ENCODE measurements around the gene CLEC2L.

CLEC2L gene

GRCh38 chr7:139576179-139576973 is 52.9 kb downstream of the CLEC2L start:
- DNase-seq = no peak

DNA sequence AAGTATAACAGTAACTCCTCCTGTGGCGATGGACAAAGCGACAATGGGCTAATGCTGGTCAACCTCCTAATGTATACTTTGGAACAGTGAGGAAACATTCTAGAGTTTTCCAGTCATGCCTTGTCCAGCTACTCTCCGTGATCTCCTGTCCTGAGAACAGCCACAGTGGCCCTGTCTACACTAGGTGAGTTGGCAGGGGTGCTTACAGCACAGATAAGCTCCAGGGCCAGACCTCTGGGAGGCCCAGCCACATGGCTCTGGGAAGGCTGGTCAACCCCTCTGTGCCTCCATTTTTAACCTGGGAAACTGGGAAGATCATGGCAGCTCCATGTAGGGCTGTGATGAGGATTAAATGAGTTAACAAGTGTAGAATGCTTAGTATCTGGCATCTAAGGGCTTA is 57.0 kb downstream of the CLEC2L start:
- no peak for DNase-seq

- DNase-seq = no peak
Measured at GRCh38 chr7:139582130-139582650, 58.7 kb downstream of the CLEC2L start.

- no peak for DNase-seq
Measured at GRCh38 chr7:139582671-139583155, 59.2 kb downstream of the CLEC2L start.

- no peak for DNase-seq
Measured at GRCh38 chr7:139583826-139584553, 60.5 kb downstream of the CLEC2L start.

DNA sequence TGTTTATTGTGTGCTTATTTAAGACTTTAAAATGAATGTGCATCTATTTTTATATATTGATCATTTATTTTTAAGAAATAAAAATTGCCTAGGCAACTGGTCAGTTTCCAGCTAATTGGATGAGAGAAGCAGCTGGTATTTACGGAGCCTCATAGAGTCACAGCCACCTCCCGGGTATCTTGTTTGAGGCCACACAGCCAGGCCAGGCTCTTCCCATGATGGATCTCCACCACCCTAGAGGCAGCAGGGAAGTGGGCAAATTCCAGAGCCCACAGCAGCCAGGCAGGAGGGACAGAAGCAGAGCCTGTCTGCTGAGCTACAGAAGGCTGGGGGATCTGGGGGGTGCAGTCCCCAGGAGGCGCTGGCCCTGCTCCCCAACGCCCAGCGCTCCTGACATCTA is 61.6 kb downstream of the CLEC2L start:
- DNase-seq = no peak

DNA sequence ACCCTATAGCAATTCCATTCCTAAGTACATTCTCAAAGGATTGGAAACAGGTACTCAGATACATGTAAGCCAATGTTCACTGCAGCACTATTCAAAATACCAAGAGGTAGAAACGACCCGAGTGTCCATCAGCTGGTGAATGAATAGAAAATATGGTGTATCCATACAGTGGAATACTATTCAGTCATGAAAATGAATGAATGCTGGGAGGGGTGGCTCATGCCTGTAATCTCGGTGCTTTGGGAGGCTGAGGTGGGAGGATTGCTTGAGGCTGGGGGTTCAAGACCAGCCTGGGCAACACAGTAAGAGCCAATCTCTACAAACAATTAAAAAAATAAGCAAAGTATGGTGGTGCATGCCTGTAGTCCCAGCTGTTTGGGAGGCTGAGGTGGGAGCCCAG is 62.8 kb downstream of the CLEC2L start:
- no peak for DNase-seq

DNA sequence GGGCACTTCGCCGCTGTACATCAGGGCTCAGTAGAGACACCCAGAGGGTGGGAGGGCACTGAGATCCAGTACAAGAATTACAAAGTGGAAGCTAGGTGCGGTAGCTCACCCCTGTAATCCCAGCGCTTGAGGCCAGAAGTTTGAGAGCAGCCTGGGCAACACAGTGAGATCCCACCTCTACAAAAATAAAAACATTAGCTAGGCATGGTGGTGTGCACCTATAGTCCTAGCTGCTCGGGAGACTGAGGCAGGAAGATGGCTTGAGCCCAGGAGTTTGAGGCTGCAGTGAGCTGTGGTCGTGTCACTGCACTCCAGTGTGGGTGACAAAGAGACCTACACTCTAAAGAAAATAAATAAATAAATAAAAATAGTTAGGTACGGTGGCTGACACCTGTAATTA is 64.0 kb downstream of the CLEC2L start:
- no peak for DNase-seq

DNA sequence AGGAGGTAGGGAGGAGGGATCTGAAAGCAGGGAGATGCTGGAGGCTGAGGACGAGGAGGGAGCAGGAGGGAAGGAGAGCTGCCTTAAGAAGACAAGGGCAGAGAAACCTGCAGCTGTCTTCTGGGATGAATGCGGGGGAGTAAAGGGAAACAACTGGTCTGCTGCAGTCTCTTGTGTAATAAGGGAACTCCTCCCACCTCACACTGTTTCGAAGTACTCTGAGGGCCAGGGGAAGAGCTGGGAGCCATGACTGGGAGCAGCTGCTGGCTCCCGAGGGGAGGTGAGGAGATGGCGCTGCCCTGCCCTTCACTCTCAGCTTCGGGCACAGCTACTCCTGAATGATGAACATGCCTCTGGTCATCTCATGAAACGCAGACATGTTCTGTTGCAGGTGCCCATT is 65.1 kb downstream of the CLEC2L start:
- DNase-seq = no peak

DNA sequence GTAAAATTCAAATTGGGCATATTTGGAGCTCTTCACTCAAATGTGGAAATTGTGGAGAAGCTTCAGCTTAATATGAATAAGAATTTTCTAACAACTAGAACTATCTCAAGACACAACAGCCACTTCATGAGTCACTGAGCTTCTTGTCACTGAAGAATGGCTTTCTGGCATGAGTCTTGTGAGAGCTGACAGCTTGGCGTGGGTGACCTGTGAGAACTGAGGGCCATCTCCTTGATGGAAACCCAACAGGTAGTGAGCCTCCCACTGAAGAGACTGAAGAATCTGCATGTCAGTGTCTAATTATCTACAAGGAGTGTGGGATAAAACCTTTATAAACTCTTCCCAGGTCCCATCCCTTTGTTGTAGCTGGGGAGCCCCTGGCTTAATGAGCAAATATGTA is 66.0 kb downstream of the CLEC2L start:
- no peak for DNase-seq

GRCh38 chr7:139591550-139592195 is 68.2 kb downstream of the CLEC2L start:
- no peak for DNase-seq

DNA sequence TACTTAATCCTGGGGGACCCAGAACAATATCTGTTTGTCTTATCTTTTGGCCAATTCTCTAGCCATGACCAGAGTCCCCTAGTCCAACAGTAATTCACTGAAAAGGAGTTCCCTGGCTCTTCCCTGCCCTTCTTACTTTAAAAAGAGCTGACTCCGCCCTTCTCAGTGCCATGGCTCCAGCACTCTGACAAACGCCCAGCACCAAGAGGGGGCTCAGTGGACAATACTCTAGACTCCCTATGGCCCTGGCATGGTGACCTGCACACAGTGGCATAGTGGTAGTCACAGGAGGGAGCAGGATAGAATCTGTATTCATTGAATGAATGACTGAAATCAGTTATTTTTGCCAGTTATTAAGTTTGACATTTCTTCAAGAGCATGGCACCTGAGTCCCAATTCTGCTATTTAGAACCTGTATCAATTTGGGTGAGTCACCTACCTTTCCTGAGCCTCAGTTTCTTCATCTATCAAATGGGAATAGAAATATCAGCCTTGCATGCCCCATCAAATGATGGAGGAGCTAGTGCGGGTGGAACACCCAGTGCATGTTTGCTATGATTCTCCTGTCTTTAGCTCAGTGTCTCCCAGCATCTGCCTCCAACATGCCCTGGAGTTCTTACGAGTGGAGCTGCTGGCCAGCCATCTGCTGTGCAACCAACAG is 69.4 kb downstream of the CLEC2L start:
- DNase-seq = no peak

- DNase-seq = no peak
Measured at GRCh38 chr7:139594090-139594489, 70.6 kb downstream of the CLEC2L start.

Data from activated CD4-positive, alpha-beta T cell treated with anti-CD3 and anti-CD28 coated beads, Interleukin-2, Interleukin-6, amounts not matched to agents 100 ng/mL and 50 ng/mL, durations not matched to agents 16 hours and 8 hours (primary cell).